Upper lobe of left lung (tissue), 4 donors: ENCODE measurements around the gene PANK1.

Source experiments
- CTCF ChIP-seq, 6 experiments: fragments of 450-650 bp in 4 of 6; fragments of 200-600 bp in 2 of 6; sonication (generic) in 2 of 6; IDR thresholded peaks; one replicate each; pipeline ENCODE4 v1.5.1; 2016 to 2019; ENCODE audit warnings: antibody characterized with exemption in 6 of 6
- POLR2AphosphoS5 ChIP-seq, 2 donors: sonication (generic); formaldehyde crosslinking; IDR thresholded peaks; one replicate each; pipeline ENCODE4 v1.5.1; 2017; ENCODE audit warnings: antibody characterized with exemption in 2 of 2

GRCh38 chr10:89685936-89686335 is 40.9 kb upstream of the PANK1 start:
- TF ChIP-seq CTCF (IDR thresholded peaks at IDR 0.05) (no peak), POLR2AphosphoS5 (IDR thresholded peaks at IDR 0.05) (no peak)
